UCSD-AML1 (cell line): ENCODE data around the gene MYO18A.
"Not testable (repeated sequence)": the region's sequence is repeated elsewhere in the genome, so short reads cannot be mapped to it uniquely, and the experiment has no call there.

Experiments
- DNase-seq: peaks from one replicate; lab custom pipeline; 2025; ENCODE audit not compliant: unreplicated experiment; lab: John Stamatoyannopoulos, UW

MYO18A gene

DNA sequence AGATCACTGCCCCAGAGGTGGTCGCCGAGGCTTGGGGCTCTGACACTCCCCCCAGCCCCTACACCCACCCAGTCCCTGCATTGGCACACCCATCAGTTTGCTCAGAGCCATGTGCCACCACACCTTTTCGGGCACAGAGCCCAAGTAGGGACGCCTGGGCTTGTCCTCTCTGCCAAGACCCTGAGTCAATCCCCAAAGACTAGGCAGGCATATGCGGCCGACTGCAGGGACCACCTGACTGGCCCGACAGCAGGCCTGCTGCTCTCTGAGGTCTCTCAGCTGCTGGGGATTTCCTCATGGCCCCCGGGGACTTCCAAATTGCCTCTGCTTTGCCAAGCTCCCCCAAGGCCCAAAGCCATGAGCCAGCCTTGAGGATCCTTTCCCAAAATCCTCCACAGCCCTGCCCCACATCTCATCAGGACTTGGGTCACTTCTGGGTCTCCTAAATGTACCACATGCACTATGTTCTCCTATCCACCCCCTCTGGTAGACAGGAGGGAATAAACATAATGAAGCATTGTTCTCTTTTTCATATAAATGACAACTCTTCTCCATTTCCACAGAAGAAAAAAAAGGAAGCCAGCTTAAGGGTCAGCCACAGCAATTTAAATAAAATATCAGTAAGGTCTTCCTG lies 30.6 kb downstream of the MYO18A start:
- no peak for DNase-seq

DNA sequence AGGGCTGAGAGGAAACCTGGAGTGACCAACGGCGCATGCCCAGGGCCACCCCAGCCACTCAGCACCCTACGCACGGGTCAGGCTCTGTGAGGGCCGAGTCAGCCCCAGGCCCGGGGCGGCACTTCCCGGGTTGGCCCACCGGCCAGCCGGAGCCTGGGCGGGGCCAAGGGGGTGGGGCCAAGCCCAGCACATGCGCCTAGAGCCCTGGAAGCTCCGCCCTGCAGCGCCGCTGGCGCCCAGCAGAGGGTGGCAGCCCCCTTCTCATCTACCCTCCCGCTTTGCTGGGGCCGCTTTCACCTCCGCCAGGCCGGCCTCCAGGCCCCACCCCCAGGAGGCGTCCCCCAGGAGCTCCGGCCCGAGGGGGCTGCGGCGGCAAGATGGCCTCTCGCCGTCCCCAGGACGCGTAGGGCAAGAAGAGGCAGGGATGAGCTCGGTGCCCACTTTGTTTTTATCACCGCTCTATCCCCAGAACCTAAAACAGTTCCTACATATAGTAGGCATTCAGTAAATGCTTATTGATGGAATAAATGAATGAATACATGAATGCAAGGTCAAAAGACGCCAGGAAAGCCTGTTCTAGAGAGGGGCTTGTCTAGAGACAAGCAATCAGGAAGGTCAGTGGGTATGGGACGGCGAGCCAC lies 31.3 kb downstream of the MYO18A start:
- peak; percentile 96 for DNase-seq

DNA sequence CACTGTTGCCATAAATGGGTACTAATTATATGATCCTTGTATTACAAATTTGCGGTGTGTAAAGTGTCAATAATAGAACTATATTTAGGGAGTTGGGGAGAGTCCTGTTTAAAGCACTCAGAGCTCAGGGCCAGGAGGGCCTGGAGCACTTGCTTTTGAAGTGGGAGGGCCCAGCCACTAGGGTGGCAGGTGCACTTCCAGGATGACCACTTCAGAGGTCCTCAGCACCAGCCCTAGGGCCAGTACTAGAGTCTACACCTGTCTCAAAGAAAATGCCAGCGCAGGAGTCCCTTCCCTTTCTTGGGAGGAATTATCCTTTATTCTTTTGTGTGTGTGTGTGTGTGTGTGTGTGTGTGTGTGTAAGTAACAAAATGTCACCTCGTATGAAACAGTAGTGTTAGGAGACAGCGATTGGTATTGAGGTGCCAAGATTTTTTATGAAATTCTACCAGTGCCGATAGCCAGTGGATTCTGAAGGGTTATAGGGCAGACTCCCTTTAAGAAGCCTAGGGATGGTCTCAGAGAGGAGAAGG lies 31.9 kb downstream of the MYO18A start:
- no peak for DNase-seq

DNA sequence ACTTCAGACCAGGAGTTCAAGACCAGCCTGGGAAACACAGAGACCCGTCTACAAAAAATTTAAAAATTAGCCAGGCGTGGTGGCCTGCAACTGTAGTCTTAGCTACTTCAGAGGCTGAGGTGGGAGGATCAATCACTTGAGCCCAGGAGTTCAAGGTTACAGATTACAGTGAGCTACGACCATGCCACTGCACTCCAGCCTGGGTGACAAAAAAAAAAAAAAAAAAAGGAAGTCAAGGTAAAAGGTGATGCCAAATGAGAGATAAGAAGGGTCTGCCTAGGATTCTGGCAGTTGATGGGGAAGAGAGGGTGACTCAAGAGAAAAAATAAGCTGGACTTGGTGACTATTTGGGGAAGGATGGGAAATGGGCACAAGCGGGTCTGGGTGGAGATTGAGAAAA lies 32.5 kb downstream of the MYO18A start:
- no peak for DNase-seq

DNA sequence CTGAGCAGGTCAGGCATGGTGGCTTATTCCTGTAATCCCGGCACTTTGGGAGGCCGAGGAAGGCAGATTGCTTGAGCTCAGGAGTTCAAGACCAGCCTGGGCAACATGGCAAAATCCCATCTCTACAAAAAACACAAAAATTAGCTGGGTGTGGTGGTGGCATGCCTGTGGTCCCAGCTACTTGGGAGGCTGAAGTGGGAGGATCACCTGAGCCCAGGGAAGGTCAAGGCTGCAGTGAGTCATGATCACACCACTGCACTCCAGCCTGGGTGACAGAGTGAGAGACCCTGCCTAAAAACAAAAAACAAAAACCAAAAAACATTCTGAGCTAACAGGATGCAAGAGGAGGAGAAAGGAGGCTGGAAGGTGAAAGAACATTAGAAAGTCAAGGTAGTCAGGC lies 33.0 kb downstream of the MYO18A start:
- DNase-seq, result not testable (repeated sequence)

DNA sequence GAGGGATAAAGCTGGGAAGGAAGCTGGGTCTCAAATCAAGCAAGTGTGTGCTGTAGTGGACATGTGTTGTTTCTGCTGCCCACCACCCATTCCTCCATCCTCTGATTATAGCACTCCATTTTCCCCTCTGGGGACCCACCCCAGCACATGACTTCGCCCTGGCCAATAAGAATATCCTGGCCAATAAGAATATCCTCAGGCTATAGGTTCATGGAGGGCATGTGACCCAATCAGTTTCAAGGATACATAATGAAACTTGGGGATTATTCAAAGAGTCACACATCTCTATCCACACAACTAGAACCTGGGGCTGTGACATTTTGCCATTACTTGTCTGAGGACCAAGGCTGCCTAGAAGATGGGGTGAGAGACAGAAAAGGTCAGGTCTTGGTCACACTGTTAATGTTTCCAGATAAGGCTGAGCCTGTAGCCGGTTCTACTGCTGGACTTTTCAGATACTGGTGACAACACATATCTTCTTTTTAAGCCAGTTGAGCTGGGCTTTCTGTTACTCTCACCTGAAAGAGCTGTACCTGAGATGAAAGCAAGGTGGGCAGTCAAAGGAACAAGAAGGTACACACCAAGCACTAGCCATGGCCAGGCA lies 33.7 kb downstream of the MYO18A start:
- no peak for DNase-seq

DNA sequence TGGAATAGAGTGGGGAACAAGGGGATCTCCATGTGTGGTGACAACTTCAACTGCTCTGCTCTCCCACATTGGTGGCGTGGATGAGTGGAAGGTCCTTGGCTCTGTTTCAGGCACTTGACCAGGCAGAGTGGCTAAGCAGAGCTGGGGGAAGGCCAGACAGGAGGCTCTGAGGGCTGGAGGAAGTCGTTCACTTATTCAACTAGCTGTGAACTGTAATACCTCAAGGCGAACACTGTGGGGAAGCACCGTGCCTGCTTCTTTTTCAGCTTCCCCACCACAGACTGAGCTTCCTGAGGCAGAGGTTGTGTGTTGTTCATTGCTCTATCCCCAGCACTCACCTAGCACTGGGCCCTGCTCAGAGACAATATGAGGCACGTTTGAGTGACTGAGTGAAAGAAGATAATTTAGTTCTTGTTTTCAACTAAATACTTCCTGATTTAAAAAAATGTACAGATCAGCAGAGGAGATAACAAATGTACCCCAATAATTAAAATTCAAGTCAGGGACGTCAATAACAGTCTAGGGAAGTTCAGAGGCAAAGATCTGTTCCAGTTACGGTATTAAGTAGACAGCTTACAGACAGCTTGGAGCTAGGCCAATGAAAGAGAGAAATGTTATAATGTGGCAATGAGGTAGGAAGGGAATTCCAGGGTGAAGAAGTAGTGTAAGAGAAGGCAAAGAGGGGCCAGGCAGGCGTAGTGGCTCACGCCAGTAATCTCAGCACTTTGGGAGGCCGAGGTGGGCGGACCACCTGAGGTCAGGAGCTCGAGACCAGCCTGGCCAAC lies 34.7 kb downstream of the MYO18A start:
- DNase-seq, result peak; percentile 62

DNA sequence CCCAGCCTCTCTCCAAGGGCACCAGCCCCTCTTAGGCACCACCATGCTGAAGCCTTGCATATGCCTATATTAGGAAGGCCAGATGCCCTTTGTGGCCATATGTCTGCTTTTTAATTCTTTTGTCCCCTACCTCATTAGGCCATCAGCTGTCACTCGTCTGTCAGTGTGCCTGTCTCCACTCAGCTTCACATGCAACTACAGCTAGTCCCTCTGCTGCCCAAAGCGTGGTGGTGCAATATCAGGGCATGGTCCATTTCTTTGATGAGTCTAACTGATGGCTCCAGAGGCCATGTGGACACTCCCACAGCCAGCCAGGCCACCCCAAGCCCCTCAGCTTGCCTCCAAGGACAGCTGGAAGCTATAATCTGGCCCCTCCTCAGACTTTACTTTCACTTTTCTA lies 36.3 kb downstream of the MYO18A start:
- DNase-seq, result peak; percentile 47

DNA sequence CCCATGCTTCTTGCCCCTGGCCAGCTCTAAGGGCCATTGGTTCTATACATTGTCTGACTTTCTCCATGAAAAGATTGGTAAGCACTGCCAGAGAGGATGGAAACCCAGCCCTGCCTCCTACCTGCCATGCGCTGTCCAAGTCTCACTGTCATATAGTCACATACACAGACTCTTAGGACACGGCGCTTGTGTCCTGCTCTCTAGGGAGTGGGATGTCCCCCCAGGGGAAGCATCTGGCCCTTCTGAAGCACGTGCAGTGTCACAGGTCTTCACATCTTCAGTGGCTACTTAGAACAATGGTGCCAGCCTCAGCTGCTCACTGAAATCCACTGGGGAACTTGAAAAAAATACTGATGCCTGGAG lies 38.7 kb downstream of the MYO18A start:
- no peak for DNase-seq

DNA sequence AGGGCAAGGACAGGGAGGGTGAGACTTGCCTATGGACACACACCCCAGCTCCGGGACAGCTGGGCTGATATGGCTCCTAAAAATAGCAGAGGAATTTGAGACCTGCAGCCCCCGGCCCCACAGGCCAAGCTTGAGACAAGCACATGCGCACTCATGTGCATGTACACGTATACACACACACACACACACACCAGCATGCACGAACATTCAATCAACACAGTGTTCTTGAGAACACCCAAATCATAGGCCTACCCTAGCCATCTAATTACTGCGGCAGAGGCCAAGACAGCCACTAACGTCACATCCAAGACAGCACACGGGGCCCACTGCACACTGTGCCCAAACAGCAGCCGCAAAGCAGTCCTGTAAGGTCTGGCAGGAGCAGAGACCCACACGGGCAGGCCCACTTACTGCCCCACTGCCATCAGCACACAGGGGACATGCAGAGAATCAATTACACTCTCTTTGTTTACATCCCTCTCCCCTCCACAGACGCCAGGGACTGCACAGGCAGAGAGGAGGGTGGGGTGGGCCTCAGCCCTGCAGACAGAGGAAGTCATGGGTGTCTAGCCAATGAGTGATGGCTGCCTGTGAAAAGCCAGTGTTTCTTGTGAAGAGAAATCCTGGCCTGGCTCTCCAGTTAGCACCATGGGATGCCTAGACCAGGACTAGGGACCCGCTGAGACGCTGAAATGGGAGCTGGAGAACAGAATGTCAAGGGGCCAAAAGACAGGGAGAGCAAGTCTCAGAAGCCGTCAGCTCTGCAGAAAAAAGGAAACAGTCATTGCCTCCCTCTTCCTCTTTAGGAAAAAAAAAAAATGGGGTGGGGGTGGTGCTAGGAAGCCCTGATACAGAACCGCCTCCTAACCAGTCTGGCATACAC lies 39.3 kb downstream of the MYO18A start:
- peak; percentile 65 for DNase-seq

DNA sequence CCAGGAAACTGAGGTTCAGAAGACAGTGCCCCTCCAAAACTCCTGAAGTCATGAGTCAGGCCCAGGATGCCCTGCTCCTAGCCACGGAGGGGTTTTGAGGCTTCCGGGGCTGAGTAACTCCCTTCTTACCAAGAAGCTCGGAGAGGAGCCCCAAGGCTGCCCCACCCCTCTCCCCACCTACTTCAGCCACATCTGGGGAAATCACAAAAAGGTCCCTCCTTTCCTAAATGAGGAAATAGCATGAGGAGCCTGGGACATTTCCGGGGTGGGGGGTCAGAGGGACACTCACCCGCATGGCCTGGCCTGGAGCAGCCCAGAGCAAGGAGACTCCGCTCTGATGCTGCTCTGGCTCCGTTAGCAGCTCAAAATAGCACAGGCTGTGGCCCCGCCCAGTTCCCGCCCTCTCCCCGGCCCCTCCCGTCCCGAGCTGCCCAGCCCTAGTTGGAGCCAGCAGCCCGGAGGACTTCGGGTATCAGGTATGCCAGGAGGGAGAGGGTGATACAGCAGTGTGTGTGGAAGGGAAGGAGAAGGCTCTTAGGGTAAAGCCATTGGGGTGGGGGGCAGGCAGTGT lies 40.1 kb downstream of the MYO18A start:
- DNase-seq, result peak; percentile 86

DNA sequence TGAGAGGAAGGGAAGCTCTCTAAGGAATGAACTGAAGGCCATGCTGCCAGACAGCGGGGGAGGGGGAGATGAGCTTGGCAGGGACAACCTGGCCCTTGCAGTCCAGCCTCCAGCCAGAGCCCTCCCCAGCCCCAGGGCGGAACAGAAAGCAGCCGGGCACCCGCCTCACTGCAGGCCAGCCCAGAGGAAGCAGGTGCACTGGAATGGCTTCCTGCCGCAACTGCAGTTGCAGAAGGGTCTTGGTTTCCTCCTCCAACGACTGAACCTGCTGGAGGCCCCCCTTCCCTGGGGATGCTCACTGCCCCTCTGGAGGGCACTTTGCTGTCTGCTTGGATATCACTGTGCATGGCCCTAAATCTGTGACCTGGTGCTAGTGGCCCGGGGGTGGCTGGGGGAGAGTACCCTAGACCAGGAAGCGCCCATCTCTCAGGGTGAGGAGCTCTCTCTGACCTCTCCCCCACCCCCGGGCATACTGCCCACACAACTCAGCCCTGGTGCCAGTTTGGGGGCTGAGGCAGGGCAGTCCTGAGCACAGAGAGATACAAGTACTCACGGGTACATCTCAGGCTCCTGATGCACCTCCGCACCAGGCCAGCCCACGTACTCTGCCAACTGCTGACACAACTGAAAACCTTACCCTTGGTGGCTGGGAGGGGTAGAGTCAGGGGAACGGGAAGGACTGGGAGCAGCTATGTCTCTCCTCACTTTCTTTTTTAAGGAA lies 41.1 kb downstream of the MYO18A start:
- peak; percentile 78 for DNase-seq

DNA sequence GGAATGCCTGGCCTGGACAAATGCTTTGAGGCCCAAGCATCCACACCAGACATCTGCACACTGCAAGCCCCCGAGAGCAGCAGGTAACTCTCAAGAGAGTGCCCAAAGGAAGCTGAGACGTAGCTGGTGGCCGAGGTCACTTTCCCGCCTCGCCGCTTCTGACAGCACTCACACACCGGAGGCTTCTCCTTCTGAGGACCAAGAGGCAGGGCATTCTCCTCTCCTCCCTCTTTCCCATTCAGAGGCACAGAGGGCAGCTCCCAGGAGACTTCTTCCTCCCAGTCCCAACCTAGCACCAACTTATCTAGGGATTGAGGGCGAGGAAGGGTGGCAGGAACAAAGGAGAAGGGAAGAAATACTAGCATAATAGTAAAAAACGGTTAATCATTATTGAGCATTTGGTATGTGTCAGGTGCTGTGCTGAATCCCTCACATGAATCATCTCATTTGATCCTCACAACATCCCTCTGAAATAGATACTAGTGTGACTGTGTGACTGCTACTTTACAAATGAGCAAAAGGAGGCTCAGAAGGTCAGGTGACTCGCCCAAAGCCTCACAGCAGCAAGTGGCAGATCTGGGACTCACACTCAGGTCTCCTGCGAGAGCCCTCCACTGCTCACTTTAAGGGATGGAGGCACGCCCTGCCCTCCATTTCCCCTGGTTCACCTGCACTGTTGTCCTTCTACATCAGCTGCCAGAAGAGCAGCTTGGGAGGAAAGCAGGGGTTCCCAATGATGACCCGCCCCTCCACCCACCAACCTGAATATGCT lies 41.8 kb downstream of the MYO18A start:
- DNase-seq, result no peak

DNA sequence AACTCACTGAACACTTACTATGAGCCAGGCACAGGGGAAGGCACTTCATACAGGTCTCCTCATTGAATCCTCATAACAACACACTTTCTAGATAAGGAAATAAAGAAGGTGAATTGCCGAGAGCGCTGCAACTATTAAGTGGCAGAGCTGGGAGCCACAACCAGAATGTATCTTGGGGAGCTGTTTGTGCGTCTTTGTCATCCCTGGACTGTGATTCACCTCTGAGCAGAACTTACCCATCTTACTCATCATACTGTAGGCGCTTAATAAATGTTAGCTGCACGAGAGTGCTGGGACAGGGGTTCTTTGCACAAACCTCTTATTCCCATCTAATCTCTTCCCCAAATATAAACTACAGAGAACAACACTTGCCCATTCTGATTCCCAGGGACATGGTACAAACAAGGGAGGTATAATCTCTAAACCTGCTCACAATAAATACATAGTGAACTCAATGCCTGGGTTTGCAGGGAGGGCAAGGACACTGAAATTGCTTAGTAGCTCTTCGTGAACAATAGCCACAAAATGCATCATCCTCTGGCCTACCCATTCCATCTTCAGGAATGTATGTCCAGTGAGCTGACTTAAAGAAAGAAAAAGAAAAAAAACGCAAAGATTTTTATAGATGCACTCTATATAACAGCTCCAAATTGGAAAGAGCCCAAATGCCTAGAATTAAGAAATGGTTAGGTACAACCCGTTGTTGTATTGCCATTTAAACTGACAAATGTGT lies 43.0 kb downstream of the MYO18A start:
- no peak for DNase-seq

DNA sequence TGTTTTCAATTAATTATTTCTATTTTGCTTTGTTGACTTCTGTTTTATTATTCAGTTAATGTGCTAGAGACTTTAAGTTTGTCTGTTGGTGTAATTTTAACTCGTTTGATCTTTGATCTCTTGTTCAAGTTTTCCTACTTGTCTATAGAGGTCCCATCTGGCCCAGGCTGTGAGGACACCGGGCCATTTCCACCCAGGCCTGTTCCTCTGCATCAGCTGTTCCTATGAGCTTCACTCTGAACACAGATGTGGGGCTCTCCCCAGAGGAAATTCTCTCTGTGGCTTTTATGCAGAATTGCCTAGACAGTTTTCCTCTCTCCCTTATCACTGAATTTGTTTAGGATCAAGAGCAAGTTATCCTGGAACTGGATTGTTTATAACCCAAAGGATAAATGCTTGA lies 44.7 kb downstream of the MYO18A start:
- DNase-seq, result no peak

DNA sequence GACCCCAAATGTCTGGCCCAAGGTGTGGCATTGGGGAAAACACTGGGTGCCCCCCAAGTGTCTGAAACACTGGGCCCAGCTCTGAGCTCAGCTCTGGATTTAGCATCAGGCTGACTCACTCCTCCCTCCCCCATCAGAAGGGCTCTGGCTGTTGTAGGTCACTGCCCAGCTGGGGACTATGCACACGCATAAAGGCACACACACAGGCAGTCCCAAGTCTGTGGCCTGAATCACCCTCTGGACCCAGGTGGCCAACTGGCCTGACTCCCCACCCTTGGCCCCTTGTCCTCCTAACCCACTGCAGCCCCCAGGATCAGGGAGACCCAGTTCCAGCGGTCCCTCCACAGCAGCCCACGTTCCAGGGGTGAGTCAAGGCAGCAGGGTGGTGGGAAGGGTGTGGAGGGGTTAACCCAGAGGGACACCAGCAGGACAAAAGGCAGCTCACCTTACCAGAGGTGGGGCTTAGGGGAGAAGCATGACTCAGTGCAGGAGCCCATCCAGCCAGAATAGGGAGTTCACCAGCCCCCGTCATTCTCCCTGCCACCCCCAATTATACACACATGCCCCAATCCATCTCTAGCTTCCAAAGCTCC lies 47.0 kb downstream of the MYO18A start:
- no peak for DNase-seq

DNA sequence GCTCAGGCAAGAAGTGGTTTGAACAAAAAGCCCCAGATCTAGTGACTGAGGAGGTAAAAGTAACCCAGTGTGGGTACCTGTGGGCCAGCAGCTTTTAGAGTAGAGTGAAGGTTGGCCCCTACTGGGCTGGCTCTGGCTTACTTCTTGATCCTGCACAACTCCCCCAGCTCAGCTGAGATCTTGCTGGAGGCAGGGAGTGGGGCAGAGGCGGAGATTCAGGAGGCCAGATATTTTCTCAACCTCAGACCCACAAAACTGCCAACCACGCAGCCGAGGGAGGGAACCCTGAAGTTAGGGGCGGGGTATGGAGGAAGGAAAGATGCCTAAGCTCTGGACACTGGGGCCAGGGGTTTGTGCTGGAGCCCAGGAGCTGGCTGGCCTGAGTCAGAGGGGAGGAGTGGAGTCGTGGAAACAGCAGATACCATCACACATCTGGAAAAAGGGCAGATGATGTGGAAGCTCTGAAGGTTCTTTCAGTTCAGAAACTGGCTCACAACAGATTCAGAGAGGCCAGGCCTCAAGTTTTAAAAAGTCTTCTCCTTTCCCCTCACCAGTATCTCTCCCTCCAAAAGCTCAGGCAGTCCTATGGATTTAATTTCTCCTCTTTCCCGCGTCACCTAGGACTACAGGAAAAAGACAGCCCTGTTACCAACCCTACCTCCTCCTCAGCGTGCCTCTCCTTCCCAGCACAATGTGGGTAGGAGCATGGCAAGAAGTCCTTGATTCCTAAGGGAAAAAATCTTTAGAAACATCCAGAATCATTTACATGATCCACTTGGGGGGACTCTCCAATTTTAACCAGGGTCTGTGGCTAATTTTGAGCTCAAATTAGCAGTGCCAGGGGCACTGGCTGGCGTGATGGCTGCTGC lies 48.1 kb downstream of the MYO18A start:
- DNase-seq, result peak; percentile 23
